ENCODE measurements around the gene RIMBP2.

DNA sequence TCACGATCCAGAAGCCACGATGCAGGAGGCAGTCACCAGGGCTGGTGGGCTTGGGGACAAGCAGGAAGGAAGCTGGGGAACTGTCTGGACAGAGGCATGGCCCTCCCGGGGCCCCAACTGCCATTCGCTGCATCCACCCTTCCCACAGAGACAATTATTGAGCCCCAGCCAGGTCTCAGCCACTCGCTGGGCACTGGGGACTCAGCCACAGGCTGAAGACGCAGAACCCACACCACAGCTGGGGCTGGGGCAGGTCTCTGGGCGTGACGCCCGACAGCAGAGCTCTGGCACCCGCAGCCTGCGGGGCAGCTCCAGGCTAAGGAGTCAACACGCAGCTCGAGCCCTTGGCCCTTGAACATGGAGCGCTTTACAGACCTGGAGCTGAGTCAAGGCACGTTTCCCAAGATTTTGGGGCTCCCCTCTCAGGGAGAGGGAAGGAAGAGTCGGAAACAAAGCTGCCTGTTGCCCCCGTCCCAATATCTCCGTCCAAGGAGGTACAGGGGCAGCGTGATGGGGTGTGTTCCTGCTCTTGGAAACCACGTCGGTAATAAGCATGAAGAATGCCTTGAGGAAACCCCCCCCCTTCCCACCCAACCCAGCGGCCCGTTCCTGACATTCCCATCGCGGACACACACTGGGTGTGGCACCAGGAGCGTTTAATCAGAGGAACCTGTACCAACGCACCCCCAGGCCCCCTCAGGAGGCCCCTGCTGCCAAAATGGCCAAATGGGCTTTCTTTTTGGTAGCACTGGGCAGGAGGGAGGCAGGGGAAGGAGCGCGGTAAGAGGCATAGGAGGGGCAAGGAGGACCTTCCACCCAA lies 6.7 kb downstream of the RIMBP2 start:
- TF ChIP-seq EP300 (conservative IDR thresholded peaks at IDR 0.05; ENCODE audit: poor library complexity, severe bottlenecking) (no peak), EZH2 (IDR thresholded peaks at IDR 0.05; ENCODE audit: borderline replicate concordance, insufficient read depth, low read length, poor library complexity, severe bottlenecking) (no peak), TAF1 (IDR thresholded peaks at IDR 0.05; ENCODE audit: low read depth) (no peak)
- TF ChIP-seq, protein P1, sequence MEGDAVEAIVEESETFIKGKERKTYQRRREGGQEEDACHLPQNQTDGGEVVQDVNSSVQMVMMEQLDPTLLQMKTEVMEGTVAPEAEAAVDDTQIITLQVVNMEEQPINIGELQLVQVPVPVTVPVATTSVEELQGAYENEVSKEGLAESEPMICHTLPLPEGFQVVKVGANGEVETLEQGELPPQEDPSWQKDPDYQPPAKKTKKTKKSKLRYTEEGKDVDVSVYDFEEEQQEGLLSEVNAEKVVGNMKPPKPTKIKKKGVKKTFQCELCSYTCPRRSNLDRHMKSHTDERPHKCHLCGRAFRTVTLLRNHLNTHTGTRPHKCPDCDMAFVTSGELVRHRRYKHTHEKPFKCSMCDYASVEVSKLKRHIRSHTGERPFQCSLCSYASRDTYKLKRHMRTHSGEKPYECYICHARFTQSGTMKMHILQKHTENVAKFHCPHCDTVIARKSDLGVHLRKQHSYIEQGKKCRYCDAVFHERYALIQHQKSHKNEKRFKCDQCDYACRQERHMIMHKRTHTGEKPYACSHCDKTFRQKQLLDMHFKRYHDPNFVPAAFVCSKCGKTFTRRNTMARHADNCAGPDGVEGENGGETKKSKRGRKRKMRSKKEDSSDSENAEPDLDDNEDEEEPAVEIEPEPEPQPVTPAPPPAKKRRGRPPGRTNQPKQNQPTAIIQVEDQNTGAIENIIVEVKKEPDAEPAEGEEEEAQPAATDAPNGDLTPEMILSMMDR (IDR thresholded peaks at IDR 0.05; ENCODE audit: poor library complexity, severe bottlenecking), result no peak

Data from neural cell (in vitro differentiated cells).